Suprapubic skin (tissue), 4 donors: ENCODE data around the gene CERS6. TPM values are rescaled to one million over a fixed set of nuclear protein-coding genes. Genes with fewer than 3 reads are reported as not detected.

Source experiments
- DNase-seq, 2 donors: peaks; one replicate each; pipeline ENCODE4 v3.0.0-alpha.2; 2019; ENCODE audit warnings: low spot score in 2 of 2
- H3K27ac ChIP-seq: fragments of 200-600 bp; sonication (generic); one replicate; pipeline ENCODE4 v1.5.1; 2019
- H3K27me3 ChIP-seq: fragments of 200-600 bp; sonication (generic); one replicate; pipeline ENCODE4 v1.5.1; 2019
- H3K36me3 ChIP-seq: fragments of 200-600 bp; sonication (generic); one replicate; pipeline ENCODE4 v1.5.1; 2019
- H3K4me1 ChIP-seq: fragments of 200-600 bp; sonication (generic); one replicate; pipeline ENCODE4 v1.5.1; 2019
- H3K4me3 ChIP-seq: fragments of 200-600 bp; sonication (generic); one replicate; pipeline ENCODE4 v1.5.1; 2019; ENCODE audit warnings: mild to moderate bottlenecking
- H3K9me3 ChIP-seq: fragments of 200-600 bp; sonication (generic); one replicate; pipeline ENCODE4 v1.5.1; 2019
- CTCF ChIP-seq, 2 donors: fragments of 200-600 bp in 1 of 2; fragments of 450-650 bp in 1 of 2; sonication (generic) in 1 of 2; IDR thresholded peaks; one replicate each; pipeline ENCODE4 v1.5.1; 2016 to 2019; ENCODE audit warnings: antibody characterized with exemption in 2 of 2, mild to moderate bottlenecking in 1 of 2, moderate library complexity in 1 of 2
- EP300 ChIP-seq: sonication (generic); formaldehyde crosslinking; IDR thresholded peaks from one replicate; pipeline ENCODE4 v1.6.1; 2017; ENCODE audit warnings: antibody characterized with exemption
- POLR2A ChIP-seq, 2 donors: fragments of 450-650 bp; IDR thresholded peaks; one replicate each; pipeline ENCODE4 v1.6.1; 2017; ENCODE audit warnings: antibody characterized with exemption in 2 of 2, mild to moderate bottlenecking in 2 of 2, moderate library complexity in 2 of 2
- POLR2AphosphoS5 ChIP-seq, 3 donors: sonication (generic); formaldehyde crosslinking; IDR thresholded peaks; one replicate each; pipeline ENCODE4 v1.6.1; 2017; ENCODE audit warnings: antibody characterized with exemption in 3 of 3
- WGBS: methylation state at CpG from one replicate; pipeline ENCODE4 v1.1.5; 2018; 5-methylcytosine and 5-hydroxymethylcytosine counted together
- total RNA-seq, 4 donors: library from RNA; depleted of rRNA; stranded (reverse); fragments of >200 nt; gene quantifications; one replicate each; pipeline ENCODE4 v1.1.0, GENCODE V29; 2016

The CERS6 gene
- total RNA-seq, 4 donors from 2014 or later = 68.7 to 83.3 (median 77.0) TPM

GRCh38 chr2:168816369-168816768, 360.3 kb downstream of the CERS6 start:
- H3K27ac ChIP-seq = no peak overlapping the region
- no peaks in the 10 kb centered on the region for H3K9me3 ChIP-seq
- H3K4me1 ChIP-seq = no peaks in the 10 kb centered on the region
- no peaks in the 10 kb centered on the region for H3K36me3 ChIP-seq
- WGBS = 91% methylated on average over 3 of the region's 3 CpGs
- no peaks in the 10 kb centered on the region for H3K27me3 ChIP-seq
- no peak overlapping the region for H3K4me3 ChIP-seq
- no peak for TF ChIP-seq POLR2A (IDR thresholded peaks at IDR 0.05)
- TF ChIP-seq CTCF (IDR thresholded peaks at IDR 0.05) = no peak
- no peak for TF ChIP-seq EP300
- no peak for TF ChIP-seq POLR2AphosphoS5 (IDR thresholded peaks at IDR 0.05)
- no peak for DNase-seq

GRCh38 chr2:168819050-168819715, 363.1 kb downstream of the CERS6 start:
- no peaks in the 10 kb centered on the region for H3K27me3 ChIP-seq
- 60% methylated on average over 10 of the region's 10 CpGs for WGBS
- no peak for TF ChIP-seq POLR2A (IDR thresholded peaks at IDR 0.05)
- no peak for TF ChIP-seq EP300
- no peak for TF ChIP-seq POLR2AphosphoS5 (IDR thresholded peaks at IDR 0.05)
- no peak for TF ChIP-seq CTCF (IDR thresholded peaks at IDR 0.05)
- no peak overlapping the region for H3K27ac ChIP-seq
- H3K4me3 ChIP-seq = no peak overlapping the region
- H3K36me3 ChIP-seq = no peaks in the 10 kb centered on the region
- no peaks in the 10 kb centered on the region for H3K9me3 ChIP-seq
- no peak for DNase-seq
- no peaks in the 10 kb centered on the region for H3K4me1 ChIP-seq

GRCh38 chr2:168819829-168820489, 363.9 kb downstream of the CERS6 start:
- Histone ChIP-seq H3K4me1 (no peaks in the 10 kb centered on the region), H3K4me3 (no peak overlapping the region), H3K27ac (no peak overlapping the region), H3K9me3 (no peaks in the 10 kb centered on the region), H3K36me3 (no peaks in the 10 kb centered on the region), H3K27me3 (no peaks in the 10 kb centered on the region)
- DNase-seq = no peak
- TF ChIP-seq CTCF (IDR thresholded peaks at IDR 0.05) (no peak), EP300 (no peak), POLR2AphosphoS5 (IDR thresholded peaks at IDR 0.05) (no peak), POLR2A (IDR thresholded peaks at IDR 0.05) (no peak)
- 76% methylated on average over 5 of the region's 6 CpGs for WGBS

- no peak for DNase-seq
- Histone ChIP-seq H3K4me3 (no peak overlapping the region), H3K27me3 (no peaks in the 10 kb centered on the region), H3K4me1 (no peaks in the 10 kb centered on the region), H3K9me3 (no peaks in the 10 kb centered on the region), H3K36me3 (no peaks in the 10 kb centered on the region), H3K27ac (no peak overlapping the region)
- WGBS = 52% methylated on average over 8 of the region's 8 CpGs
- TF ChIP-seq EP300 (no peak), POLR2AphosphoS5 (IDR thresholded peaks at IDR 0.05) (no peak), CTCF (IDR thresholded peaks at IDR 0.05) (no peak), POLR2A (IDR thresholded peaks at IDR 0.05) (no peak)
These were observed 365.5 kb downstream of the CERS6 start for GRCh38 chr2:168821577-168821976.

GRCh38 chr2:168821992-168822391, 365.9 kb downstream of the CERS6 start:
- no peak overlapping the region for H3K4me3 ChIP-seq
- H3K9me3 ChIP-seq = no peaks in the 10 kb centered on the region
- H3K27me3 ChIP-seq = no peaks in the 10 kb centered on the region
- 72% methylated on average over 1 of the region's 1 CpG for WGBS
- DNase-seq = no peak
- H3K27ac ChIP-seq = no peak overlapping the region
- H3K4me1 ChIP-seq = no peaks in the 10 kb centered on the region
- no peaks in the 10 kb centered on the region for H3K36me3 ChIP-seq
- no peak for TF ChIP-seq CTCF (IDR thresholded peaks at IDR 0.05)
- no peak for TF ChIP-seq POLR2AphosphoS5 (IDR thresholded peaks at IDR 0.05)

Other genes starting within 250 kb of the CERS6 start
- 10 to 100 TPM; 13.8 to 28.2 (median 18.3) TPM for gene STK39, start 208.7 kb upstream of the CERS6 start, total RNA-seq